NCI-H446 (cell line): Measurements from ENCODE around the gene TNFAIP8L2.
A peak's percentile ranks its signal among the peaks of the same experiment; 100 is the strongest.
"Not testable (repeated sequence)": the region's sequence is repeated elsewhere in the genome, so short reads cannot be mapped to it uniquely, and the experiment has no call there.

Experiments used
- DNase-seq, 2 experiments: peaks; one replicate each; lab custom pipeline; 2025; lab: John Stamatoyannopoulos, UW

TNFAIP8L2 gene

GRCh38 chr1:151189637-151190445, 33.4 kb downstream of the TNFAIP8L2 start, which contains the start of gene VPS72:
TSS of gene VPS72 (minus strand) at chr1:151190197. CDS start at chr1:151190121, 76 bp downstream.
- DNase-seq: peak; percentile 67 to 87

- no peak for DNase-seq
Measured at GRCh38 chr1:151192047-151192446, 35.6 kb downstream of the TNFAIP8L2 start.

GRCh38 chr1:151193304-151193703, 36.9 kb downstream of the TNFAIP8L2 start:
- DNase-seq: no peak

- DNase-seq: no peak
Measured at GRCh38 chr1:151193856-151194255, 37.4 kb downstream of the TNFAIP8L2 start.

GRCh38 chr1:151194894-151195594, 38.6 kb downstream of the TNFAIP8L2 start:
- DNase-seq: peak in 1 of 2 experiments; percentile 22

GRCh38 chr1:151196292-151196800, 39.9 kb downstream of the TNFAIP8L2 start:
- DNase-seq: peak; percentile 75 to 85

GRCh38 chr1:151197863-151198253, 41.4 kb downstream of the TNFAIP8L2 start:
- no peak for DNase-seq

GRCh38 chr1:151198254-151199127, 42.0 kb downstream of the TNFAIP8L2 start, which contains the start of gene PIP5K1A:
TSS of gene PIP5K1A (plus strand) at chr1:151198552. CDS start at chr1:151198997, 445 bp downstream.
- peak; percentile 93 to 98 for DNase-seq

- DNase-seq: no peak
Measured at GRCh38 chr1:151199873-151200581, 43.6 kb downstream of the TNFAIP8L2 start.

GRCh38 chr1:151205381-151205965, 49.0 kb downstream of the TNFAIP8L2 start:
- not testable (repeated sequence) for DNase-seq
